Measurements from ENCODE around the gene BUB1B.

The BUB1B gene

DNA sequence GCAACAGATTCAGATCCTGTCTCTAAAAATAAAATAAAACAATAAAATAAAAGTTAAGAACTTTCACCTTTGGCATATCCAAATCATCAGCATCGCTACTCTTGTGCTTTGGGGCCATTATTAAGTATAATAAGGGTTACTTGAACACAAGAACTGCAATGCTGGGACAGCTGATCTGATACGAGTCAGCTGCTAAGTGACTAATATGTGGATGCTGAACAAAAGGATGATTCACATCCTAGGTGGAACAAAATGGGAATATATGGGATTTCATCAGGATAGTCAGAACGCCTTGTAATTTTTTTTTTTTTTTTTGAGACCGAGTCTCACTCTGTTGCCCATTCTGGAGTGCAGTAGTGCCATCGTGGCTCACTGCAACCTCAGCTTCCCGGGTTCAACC lies 29.7 kb downstream of the BUB1B start:
- H3K4me3 Mint-ChIP-seq = no peak overlapping the region
- DNase-seq = no peak
- H3K4me1 Mint-ChIP-seq = peaks cover 2% of the 10 kb centered on the region
- H3K27me3 Mint-ChIP-seq = no peaks in the 10 kb centered on the region
- CTCF ChIA-PET = interaction anchor here (1.4 kb wide), 1 partner anchor 142 kb away, joined by 3 read pairs; no protein-coding TSS in a partner anchor
- no peak overlapping the region for H3K27ac Mint-ChIP-seq
- H3K36me3 Mint-ChIP-seq = peaks cover 54% of the 10 kb centered on the region
- no peaks in the 10 kb centered on the region for H3K9me3 Mint-ChIP-seq

DNA sequence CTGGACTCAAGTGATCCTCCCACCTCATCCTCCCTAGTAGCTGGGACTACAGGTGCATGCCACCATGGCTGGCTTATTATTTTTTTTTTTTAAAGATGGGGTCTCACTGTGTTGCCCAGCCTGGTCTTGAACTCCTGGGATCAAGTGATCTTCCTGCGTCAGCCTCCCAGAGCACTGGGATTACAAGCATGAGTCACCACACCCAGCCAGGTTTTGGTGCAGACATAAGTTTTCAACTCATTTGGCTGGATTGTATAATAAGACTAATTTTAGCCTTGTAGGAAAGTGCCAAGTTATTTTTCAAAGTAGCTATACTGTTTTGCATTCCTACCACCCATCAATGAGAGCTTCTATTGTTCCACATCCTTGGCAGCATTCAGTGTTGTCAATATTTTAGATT lies 32.1 kb downstream of the BUB1B start:
- no peak overlapping the region for H3K4me3 Mint-ChIP-seq
- no peaks in the 10 kb centered on the region for H3K9me3 Mint-ChIP-seq
- no peak for DNase-seq
- CTCF ChIA-PET = interaction anchor here (0.6 kb wide), 1 partner anchor 17 kb away, joined by 3 read pairs; no protein-coding TSS in a partner anchor
- H3K27ac Mint-ChIP-seq = no peak overlapping the region
- peaks cover 69% of the 10 kb centered on the region for H3K36me3 Mint-ChIP-seq
- H3K4me1 Mint-ChIP-seq = peaks cover 26% of the 10 kb centered on the region
- H3K27me3 Mint-ChIP-seq = no peaks in the 10 kb centered on the region

GRCh38 chr15:40197434-40197833 lies 36.6 kb downstream of the BUB1B start:
- Mint-ChIP-seq H3K4me1 (peaks cover 39% of the 10 kb centered on the region), H3K27me3 (no peaks in the 10 kb centered on the region), H3K4me3 (no peak overlapping the region), H3K36me3 (peaks cover 66% of the 10 kb centered on the region), H3K27ac (peak overlapping the region; percentile 31), H3K9me3 (no peaks in the 10 kb centered on the region)
- no peak for DNase-seq
- CTCF ChIA-PET = interaction anchor here (0.7 to 1.3 kb wide), 3 partner anchors 20 to 152 kb away, joined by 3 to 6 read pairs (median 3); no protein-coding TSS in a partner anchor

DNA sequence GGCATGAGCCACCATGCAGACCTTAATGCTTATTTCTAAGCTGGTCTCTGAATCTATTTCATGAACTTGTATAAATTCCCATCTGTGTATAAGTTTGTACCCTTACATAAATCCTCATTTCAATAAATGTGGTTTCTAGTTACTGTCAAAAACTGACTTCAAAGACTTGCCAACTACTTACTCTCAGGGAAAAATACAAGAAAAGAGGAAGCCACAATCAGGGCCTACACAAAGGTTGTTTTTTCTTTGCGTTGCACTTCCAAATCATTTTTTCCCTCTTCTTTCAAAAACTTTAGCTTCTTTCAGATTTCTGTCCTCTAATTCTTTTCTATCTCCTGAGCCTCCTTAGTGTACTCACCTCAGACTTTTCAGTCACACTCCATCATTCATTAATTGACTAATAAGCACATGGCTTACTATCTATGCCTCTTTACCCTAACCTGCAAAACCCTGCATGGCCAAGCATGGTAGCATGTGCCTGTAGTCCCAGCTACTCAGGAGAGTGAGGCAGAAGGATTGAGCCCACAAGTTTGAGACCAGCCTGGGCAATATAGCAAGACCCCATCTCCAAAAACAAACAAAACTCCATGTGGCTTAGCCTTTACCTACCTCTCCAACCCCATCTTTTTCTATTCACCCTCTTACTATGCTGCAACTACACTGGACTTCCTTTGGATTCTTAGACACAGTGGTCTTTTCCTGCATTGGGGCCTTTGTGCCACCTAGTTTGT lies 37.7 kb downstream of the BUB1B start:
- no peaks in the 10 kb centered on the region for H3K9me3 Mint-ChIP-seq
- H3K4me3 Mint-ChIP-seq = no peak overlapping the region
- no peaks in the 10 kb centered on the region for H3K27me3 Mint-ChIP-seq
- peaks cover 68% of the 10 kb centered on the region for H3K36me3 Mint-ChIP-seq
- H3K4me1 Mint-ChIP-seq = peaks cover 39% of the 10 kb centered on the region
- CTCF ChIA-PET = interaction anchor here (0.7 to 2.6 kb wide), 8 partner anchors 13 to 153 kb away, joined by 3 to 12 read pairs (median 4); no protein-coding TSS in a partner anchor
- DNase-seq = no peak
- H3K27ac Mint-ChIP-seq = peak overlapping the region; percentile 38

- CTCF ChIA-PET = interaction anchor here (1.2 kb wide), 1 partner anchor 13 kb away, joined by 4 read pairs; no protein-coding TSS in a partner anchor
- H3K4me1 Mint-ChIP-seq = peaks cover 1% of the 10 kb centered on the region
- H3K9me3 Mint-ChIP-seq = no peaks in the 10 kb centered on the region
- H3K36me3 Mint-ChIP-seq = peaks cover 48% of the 10 kb centered on the region
- H3K4me3 Mint-ChIP-seq = no peak overlapping the region
- H3K27ac Mint-ChIP-seq = no peak overlapping the region
- no peaks in the 10 kb centered on the region for H3K27me3 Mint-ChIP-seq
- DNase-seq = no peak
Observed at GRCh38 chr15:40204100-40204499, 43.2 kb downstream of the BUB1B start.

DNA sequence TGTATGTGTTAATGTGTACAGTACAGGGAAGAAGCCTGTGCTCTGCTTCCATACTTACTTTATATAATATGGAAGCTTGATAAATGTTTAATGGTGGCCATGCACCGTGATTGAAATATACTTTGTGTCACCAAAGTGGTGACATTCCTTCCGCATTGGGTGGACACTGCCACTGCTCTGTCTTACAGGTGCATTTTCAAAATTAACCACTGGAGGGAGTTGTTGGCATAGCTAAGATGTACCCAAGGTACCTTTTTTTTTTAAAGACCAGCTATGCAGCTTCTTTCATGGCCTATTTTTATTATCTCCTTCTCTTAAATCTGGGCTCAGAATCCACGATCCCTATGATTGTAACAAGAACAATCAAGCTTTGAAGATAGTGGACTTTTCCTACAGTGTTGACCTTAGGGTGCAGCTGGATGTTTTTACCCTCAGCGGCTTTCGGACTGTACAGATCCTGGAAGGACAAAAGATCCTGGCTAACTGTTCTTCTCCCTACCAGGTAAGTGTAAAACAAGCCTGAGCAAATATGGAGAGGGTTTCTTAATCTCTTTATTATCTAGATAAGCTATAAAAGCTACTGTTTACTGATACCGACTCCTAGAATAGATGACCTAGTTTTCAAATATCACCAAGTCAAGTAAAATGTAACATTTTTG lies 56.4 kb downstream of the BUB1B start:
- Mint-ChIP-seq H3K27ac (no peak overlapping the region), H3K36me3 (peaks cover 48% of the 10 kb centered on the region), H3K4me1 (no peaks in the 10 kb centered on the region), H3K9me3 (no peaks in the 10 kb centered on the region), H3K4me3 (no peak overlapping the region), H3K27me3 (no peaks in the 10 kb centered on the region)
- CTCF ChIA-PET = interaction anchor here (0.6 to 4.4 kb wide), 33 partner anchors 11 to 187 kb away, joined by 3 to 102 read pairs (median 5); partner anchors contain the start of genes BUB1B, PAK6 and PLCB2
- peak; percentile 54 for DNase-seq

- no peak for DNase-seq
- Mint-ChIP-seq H3K27ac (no peak overlapping the region), H3K27me3 (no peaks in the 10 kb centered on the region), H3K4me3 (no peak overlapping the region), H3K36me3 (peaks cover 44% of the 10 kb centered on the region), H3K9me3 (no peaks in the 10 kb centered on the region), H3K4me1 (peaks cover 3% of the 10 kb centered on the region)
- CTCF ChIA-PET = interaction anchor here (4.4 kb wide), 1 partner anchor 55 kb away, joined by 102 read pairs; no protein-coding TSS in a partner anchor
Observed at GRCh38 chr15:40219801-40220200, 58.9 kb downstream of the BUB1B start.

DNA sequence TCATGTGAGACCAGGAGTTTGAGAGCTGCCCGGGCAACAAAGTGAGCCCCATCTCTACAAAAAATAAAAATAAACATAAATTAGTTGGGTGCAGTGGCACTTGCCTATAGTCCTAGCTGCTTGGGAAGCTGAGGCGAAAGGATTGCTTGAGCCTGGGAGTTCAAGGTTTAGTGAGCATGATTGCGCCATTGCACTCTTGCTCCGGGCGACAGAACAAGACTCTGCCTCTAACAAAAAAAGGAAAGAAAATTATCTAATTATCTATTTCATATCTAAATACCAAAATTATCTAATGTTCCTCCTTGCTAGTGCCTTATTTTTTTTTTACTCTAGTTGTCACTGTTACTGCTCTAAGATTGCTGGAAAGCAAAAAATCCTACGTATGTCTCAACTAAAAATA lies 61.3 kb downstream of the BUB1B start:
- no peak for DNase-seq
- peaks cover 44% of the 10 kb centered on the region for H3K36me3 Mint-ChIP-seq
- H3K9me3 Mint-ChIP-seq = no peaks in the 10 kb centered on the region
- no peaks in the 10 kb centered on the region for H3K27me3 Mint-ChIP-seq
- CTCF ChIA-PET = interaction anchor here (2.2 kb wide), 1 partner anchor 52 kb away, joined by 24 read pairs; no protein-coding TSS in a partner anchor
- peaks cover 14% of the 10 kb centered on the region for H3K4me1 Mint-ChIP-seq
- no peak overlapping the region for H3K27ac Mint-ChIP-seq
- no peak overlapping the region for H3K4me3 Mint-ChIP-seq

- Mint-ChIP-seq H3K4me1 (peaks cover 14% of the 10 kb centered on the region), H3K9me3 (no peaks in the 10 kb centered on the region), H3K27me3 (no peaks in the 10 kb centered on the region), H3K27ac (peak overlapping the region; percentile 15), H3K36me3 (peaks cover 28% of the 10 kb centered on the region), H3K4me3 (no peak overlapping the region)
- DNase-seq = no peak
- CTCF ChIA-PET = interaction anchor here (1.1 to 6.7 kb wide), 4 partner anchors 9 to 81 kb away, joined by 3 to 33 read pairs (median 12); partner anchors contain the start of gene PLCB2
Observed at GRCh38 chr15:40226736-40227135, 65.9 kb downstream of the BUB1B start.

GRCh38 chr15:40229316-40229715 lies 68.4 kb downstream of the BUB1B start:
- no peak for DNase-seq
- peaks cover 14% of the 10 kb centered on the region for H3K4me1 Mint-ChIP-seq

GRCh38 chr15:40229956-40230355 lies 69.1 kb downstream of the BUB1B start:
- no peak overlapping the region for H3K27ac Mint-ChIP-seq
- no peak overlapping the region for H3K4me3 Mint-ChIP-seq
- CTCF ChIA-PET = interaction anchor here (1.2 to 6.7 kb wide), 3 partner anchors 13 to 44 kb away, joined by 4 to 33 read pairs (median 6); no protein-coding TSS in a partner anchor
- peaks cover 13% of the 10 kb centered on the region for H3K4me1 Mint-ChIP-seq
- H3K9me3 Mint-ChIP-seq = no peaks in the 10 kb centered on the region
- no peaks in the 10 kb centered on the region for H3K27me3 Mint-ChIP-seq
- peaks cover 17% of the 10 kb centered on the region for H3K36me3 Mint-ChIP-seq
- no peak for DNase-seq

More at GRCh38 chr15:40229316-40229715, 68.4 kb downstream of the BUB1B start:
- Mint-ChIP-seq H3K36me3 (peaks cover 23% of the 10 kb centered on the region), H3K27ac (no peak overlapping the region), H3K4me3 (no peak overlapping the region), H3K27me3 (no peaks in the 10 kb centered on the region), H3K9me3 (no peaks in the 10 kb centered on the region)
- CTCF ChIA-PET = interaction anchor here (1.2 to 6.7 kb wide), 3 partner anchors 12 to 45 kb away, joined by 4 to 33 read pairs (median 6); no protein-coding TSS in a partner anchor

- no peak for DNase-seq
Observed at GRCh38 chr15:40232625-40233070, 71.8 kb downstream of the BUB1B start.

GRCh38 chr15:40233727-40234577 lies 73.1 kb downstream of the BUB1B start:
- H3K4me3 Mint-ChIP-seq = no peak overlapping the region
- H3K36me3 Mint-ChIP-seq = peaks cover 11% of the 10 kb centered on the region
- peaks cover 18% of the 10 kb centered on the region for H3K27me3 Mint-ChIP-seq
- CTCF ChIA-PET = interaction anchor here (1.8 kb wide), 1 partner anchor 40 kb away, joined by 7 read pairs; no protein-coding TSS in a partner anchor
- H3K9me3 Mint-ChIP-seq = no peaks in the 10 kb centered on the region
- no peak for DNase-seq
- no peak overlapping the region for H3K27ac Mint-ChIP-seq
- peaks cover 11% of the 10 kb centered on the region for H3K4me1 Mint-ChIP-seq

More at GRCh38 chr15:40232625-40233070, 71.8 kb downstream of the BUB1B start:
- Mint-ChIP-seq H3K27me3 (peaks cover 5% of the 10 kb centered on the region), H3K27ac (no peak overlapping the region), H3K4me1 (peaks cover 3% of the 10 kb centered on the region), H3K4me3 (no peak overlapping the region), H3K9me3 (no peaks in the 10 kb centered on the region), H3K36me3 (peaks cover 15% of the 10 kb centered on the region)
- CTCF ChIA-PET = interaction anchor here (1.3 kb wide), 1 partner anchor 42 kb away, joined by 3 read pairs; no protein-coding TSS in a partner anchor
